SK-N-SH (cell line): ENCODE results near the gene YBX2. TPM values are rescaled to one million over a fixed set of nuclear protein-coding genes. Genes with fewer than 3 reads are reported as not detected.

Source experiments
- CTCF ChIA-PET: fragments of 300-600, 350-600 bp; formaldehyde crosslinking; extraction: SDS; loops from one replicate; lab custom pipeline; 2021; lab: Yijun Ruan, JAX
- POLR2A ChIA-PET: fragments of 350-600 bp; sonication (Branson Sonifier 250); formaldehyde crosslinking; extraction: SDS; loops from one replicate; lab custom pipeline; 2020; ENCODE audit warnings: antibody characterized with exemption, inconsistent platforms; lab: Yijun Ruan, JAX
- DNase-seq: peaks from one replicate; pipeline ENCODE4 v3.0.0; 2012
- H2AFZ ChIP-seq: fragments of 200-600 bp; sonication (generic); 2 replicates; pipeline ENCODE4 v1.8.1; 2016; ENCODE audit warnings: antibody characterized with exemption, mild to moderate bottlenecking, low read depth
- H3F3A ChIP-seq: fragments of 200-600 bp; sonication (generic); replicated peaks from 2 replicates; pipeline ENCODE3; 2016; ENCODE audit warnings: antibody characterized with exemption, mild to moderate bottlenecking; ENCODE audit not compliant: insufficient read depth
- H3K27ac ChIP-seq, 2 experiments: fragments of 200-500 bp in 1 of 2; fragments of 200-600 bp in 1 of 2; sonication (Bioruptor generic) in 1 of 2; sonication (generic), shearing (Covaris generic) in 1 of 2; 2 replicates each; pipeline versions ENCODE4 v1.5.1 to v1.6.1; 2014 to 2016; ENCODE audit warnings: low read depth in 2 of 2, inconsistent platforms in 1 of 2, low read length in 1 of 2, mild to moderate bottlenecking in 1 of 2, mixed read lengths in 1 of 2
- H3K27me3 ChIP-seq: fragments of 200-600 bp; sonication (generic), shearing (Covaris generic); 2 replicates; pipeline ENCODE4 v1.6.1; 2016; ENCODE audit warnings: mixed run types; ENCODE audit not compliant: insufficient read depth
- H3K36me3 ChIP-seq, 2 experiments: fragments of 200-500 bp in 1 of 2; fragments of 200-600 bp in 1 of 2; sonication (Bioruptor generic) in 1 of 2; sonication (generic) in 1 of 2; replicated peaks in 1 of 2; 2 replicates each; pipeline versions ENCODE3 to v1.5.1; 2014 to 2016; ENCODE audit warnings: low read length in 1 of 2, mild to moderate bottlenecking in 1 of 2; ENCODE audit not compliant: insufficient read depth in 2 of 2, control insufficient read depth in 1 of 2
- H3K4me1 ChIP-seq, 2 experiments: fragments of 200-500 bp in 1 of 2; fragments of 200-600 bp in 1 of 2; sonication (Bioruptor generic) in 1 of 2; sonication (generic), shearing (Covaris generic) in 1 of 2; 2 replicates each; pipeline versions ENCODE4 v1.5.1 to v1.6.1; 2014 to 2016; ENCODE audit warnings: low read depth in 1 of 2, low read length in 1 of 2, mixed run types in 1 of 2; ENCODE audit not compliant: insufficient read depth in 2 of 2, control insufficient read depth in 1 of 2
- H3K4me2 ChIP-seq: fragments of 200-600 bp; sonication (generic), shearing (Covaris generic); 2 replicates; pipeline ENCODE4 v1.6.1; 2017; ENCODE audit warnings: mixed run types
- H3K4me3 ChIP-seq, 2 experiments: fragments of 200-500 bp in 1 of 2; fragments of 200-600 bp in 1 of 2; sonication (Bioruptor generic) in 1 of 2; sonication (generic), shearing (Covaris generic) in 1 of 2; 2 replicates each; pipeline versions ENCODE4 v1.5.1 to v1.8.1; 2014 to 2016; ENCODE audit warnings: low read depth in 2 of 2, inconsistent platforms in 1 of 2, low read length in 1 of 2, mild to moderate bottlenecking in 1 of 2, mixed read lengths in 1 of 2, moderate library complexity in 1 of 2
- H3K79me2 ChIP-seq: fragments of 200-600 bp; sonication (generic); 2 replicates; pipeline ENCODE4 v1.8.1; 2017; ENCODE audit warnings: mild to moderate bottlenecking; ENCODE audit not compliant: insufficient read depth
- H3K9ac ChIP-seq: fragments of 200-600 bp; sonication (generic); 2 replicates; pipeline ENCODE4 v1.6.1; 2017; ENCODE audit warnings: mixed run types
- H3K9me2 ChIP-seq: fragments of 200-600 bp; sonication (generic); 2 replicates; pipeline ENCODE4 v1.6.1; 2017; ENCODE audit warnings: mixed run types
- H3K9me3 ChIP-seq: fragments of 200-600 bp; sonication (generic); 2 replicates; pipeline ENCODE4 v1.6.1; 2017; ENCODE audit warnings: mixed run types, mild to moderate bottlenecking, moderate library complexity
- H4K20me1 ChIP-seq: fragments of 200-600 bp; sonication (generic); 2 replicates; pipeline ENCODE4 v1.6.1; 2017; ENCODE audit warnings: mild to moderate bottlenecking, mixed run types; ENCODE audit not compliant: insufficient read depth
- CTCF ChIP-seq: fragments of 200-600 bp; sonication (generic); IDR thresholded peaks from 2 replicates; pipeline ENCODE4 v1.6.1; 2017; ENCODE audit warnings: antibody characterized with exemption, mild to moderate bottlenecking, moderate library complexity
- EZH2phosphoT487 ChIP-seq: fragments of 200-600 bp; sonication (generic); IDR thresholded peaks from 2 replicates; pipeline ENCODE4 v1.6.1; 2017; ENCODE audit warnings: low read depth, mixed run types, mild to moderate bottlenecking, antibody characterized with exemption, moderate library complexity, borderline replicate concordance
- FOSL2 ChIP-seq: IDR thresholded peaks from 2 replicates; pipeline ENCODE4 v1.4.0; 2012; ENCODE audit warnings: low read depth, mild to moderate bottlenecking, moderate library complexity, borderline replicate concordance
- FOXM1 ChIP-seq: IDR thresholded peaks from 2 replicates; pipeline ENCODE4 v1.4.0; 2012; ENCODE audit warnings: low read depth, mild to moderate bottlenecking
- NRF1 ChIP-seq: IDR thresholded peaks from 2 replicates; pipeline ENCODE4 v1.6.1; 2012; ENCODE audit warnings: low read depth, mild to moderate bottlenecking, low read length
- RAD21 ChIP-seq: IDR thresholded peaks from 2 replicates; pipeline ENCODE4 v1.6.1; 2012; ENCODE audit warnings: mild to moderate bottlenecking, low read length
- RCOR1 ChIP-seq: fragments of 150-350 bp; IDR thresholded peaks from 2 replicates; pipeline ENCODE4 v1.6.1; 2017; ENCODE audit warnings: antibody characterized with exemption, low read length
- RFX5 ChIP-seq: IDR thresholded peaks from 2 replicates; pipeline ENCODE4 v1.6.1; 2012; ENCODE audit warnings: mild to moderate bottlenecking, improper control_type of control experiment, low read length
- RXRA ChIP-seq: IDR thresholded peaks from 2 replicates; pipeline ENCODE4 v1.4.0; 2012; ENCODE audit warnings: low read depth, mild to moderate bottlenecking, borderline replicate concordance
- SIN3A ChIP-seq: IDR thresholded peaks from 2 replicates; pipeline ENCODE4 v1.6.1; 2012; ENCODE audit warnings: low read depth, mild to moderate bottlenecking, low read length, moderate library complexity, borderline replicate concordance
- TAF1 ChIP-seq: IDR thresholded peaks from 2 replicates; pipeline ENCODE4 v1.6.1; 2012; ENCODE audit warnings: low read depth, mild to moderate bottlenecking, low read length, moderate library complexity, borderline replicate concordance
- TEAD4 ChIP-seq: IDR thresholded peaks from 2 replicates; pipeline ENCODE4 v1.4.0; 2012; ENCODE audit warnings: mild to moderate bottlenecking, borderline replicate concordance; ENCODE audit not compliant: insufficient read depth
- WGBS: methylation state at CpG from one replicate; pipeline ENCODE4 v1.1.6; 2017; ENCODE audit warnings: low lambda C conversion rate; 5-methylcytosine and 5-hydroxymethylcytosine counted together
- polyA plus RNA-seq, 3 experiments: library from polyadenylated mRNA; depleted of rRNA; stranded (reverse); fragments of >200 nt; gene quantifications; 2 replicates each; pipeline ENCODE4 v1.2.3, GENCODE V29; 2012
- TF ChIP-seq, protein P1 (sequence below): fragments of 150-350 bp; IDR thresholded peaks from 2 replicates; pipeline ENCODE4 v1.6.1; 2016; ENCODE audit warnings: mild to moderate bottlenecking, low read depth, low read length
- TF ChIP-seq, protein P2 (sequence below): IDR thresholded peaks from 2 replicates; pipeline ENCODE4; 2012

Gene YBX2
- polyA plus RNA-seq, 1 of the 3 experiments (the other 2 are of a cell fraction): 0.54 TPM

- WGBS: 98% methylated on average over 7 of the region's 7 CpGs
- peaks cover 17% of the 10 kb centered on the region; the same call in 1 of the 2 replicates for H3K79me2 ChIP-seq
- H3K36me3 ChIP-seq: peaks cover 5 to 42% of the 10 kb centered on the region in 2 experiments
- DNase-seq: no peak
- H3K9me2 ChIP-seq: no peaks in the 10 kb centered on the region
- no peaks in the 10 kb centered on the region for H3K27me3 ChIP-seq
- H4K20me1 ChIP-seq: no peaks in the 10 kb centered on the region
- no peaks in the 10 kb centered on the region for H3F3A ChIP-seq
- no peaks in the 10 kb centered on the region for H3K9me3 ChIP-seq
- no peak overlapping the region for H3K4me3 ChIP-seq
- TF ChIP-seq RCOR1: no peak
- TF ChIP-seq EZH2phosphoT487: no peak
- no peak for TF ChIP-seq RAD21
- TF ChIP-seq NRF1: no peak
- no peak for TF ChIP-seq RXRA
- TF ChIP-seq, protein P1, sequence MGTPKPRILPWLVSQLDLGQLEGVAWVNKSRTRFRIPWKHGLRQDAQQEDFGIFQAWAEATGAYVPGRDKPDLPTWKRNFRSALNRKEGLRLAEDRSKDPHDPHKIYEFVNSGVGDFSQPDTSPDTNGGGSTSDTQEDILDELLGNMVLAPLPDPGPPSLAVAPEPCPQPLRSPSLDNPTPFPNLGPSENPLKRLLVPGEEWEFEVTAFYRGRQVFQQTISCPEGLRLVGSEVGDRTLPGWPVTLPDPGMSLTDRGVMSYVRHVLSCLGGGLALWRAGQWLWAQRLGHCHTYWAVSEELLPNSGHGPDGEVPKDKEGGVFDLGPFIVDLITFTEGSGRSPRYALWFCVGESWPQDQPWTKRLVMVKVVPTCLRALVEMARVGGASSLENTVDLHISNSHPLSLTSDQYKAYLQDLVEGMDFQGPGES: no peak
- TF ChIP-seq SIN3A: no peak
- TF ChIP-seq FOSL2: no peak
- no peak for TF ChIP-seq TEAD4
- no peak for TF ChIP-seq RFX5
- no peak for TF ChIP-seq FOXM1
- no peak for TF ChIP-seq TAF1
- TF ChIP-seq, protein P2, sequence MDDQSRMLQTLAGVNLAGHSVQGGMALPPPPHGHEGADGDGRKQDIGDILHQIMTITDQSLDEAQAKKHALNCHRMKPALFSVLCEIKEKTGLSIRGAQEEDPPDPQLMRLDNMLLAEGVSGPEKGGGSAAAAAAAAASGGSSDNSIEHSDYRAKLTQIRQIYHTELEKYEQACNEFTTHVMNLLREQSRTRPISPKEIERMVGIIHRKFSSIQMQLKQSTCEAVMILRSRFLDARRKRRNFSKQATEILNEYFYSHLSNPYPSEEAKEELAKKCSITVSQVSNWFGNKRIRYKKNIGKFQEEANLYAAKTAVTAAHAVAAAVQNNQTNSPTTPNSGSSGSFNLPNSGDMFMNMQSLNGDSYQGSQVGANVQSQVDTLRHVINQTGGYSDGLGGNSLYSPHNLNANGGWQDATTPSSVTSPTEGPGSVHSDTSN: no peak
- TF ChIP-seq CTCF: no peak
- ChIA-PET CTCF (interaction anchor here (0.6 to 8.4 kb wide), 5 partner anchors 18 to 234 kb away, joined by 3 to 55 read pairs (median 4); partner anchors contain the start of gene SLC2A4), POLR2A (no interaction called here)
- H2AFZ ChIP-seq: no peak overlapping the region
- H3K27ac ChIP-seq: no peak overlapping the region
- peaks cover 3 to 13% of the 10 kb centered on the region in 2 experiments; a peak in 2 of 4 replicates for H3K4me1 ChIP-seq
- H3K4me2 ChIP-seq: no peak overlapping the region
- no peak overlapping the region for H3K9ac ChIP-seq
These were observed 32.6 kb upstream of the YBX2 start for GRCh38 chr17:7327056-7327455.
